ENCODE results near the gene SCAP. TPM values are rescaled to one million over a fixed set of nuclear protein-coding genes. Genes with fewer than 3 reads are reported as not detected.
"Not testable (repeated sequence)": the region's sequence is repeated elsewhere in the genome, so short reads cannot be mapped to it uniquely, and the experiment has no call there.

SCAP gene
- total RNA-seq, 1 donor from 2014 or later, result 43.1 TPM

DNA sequence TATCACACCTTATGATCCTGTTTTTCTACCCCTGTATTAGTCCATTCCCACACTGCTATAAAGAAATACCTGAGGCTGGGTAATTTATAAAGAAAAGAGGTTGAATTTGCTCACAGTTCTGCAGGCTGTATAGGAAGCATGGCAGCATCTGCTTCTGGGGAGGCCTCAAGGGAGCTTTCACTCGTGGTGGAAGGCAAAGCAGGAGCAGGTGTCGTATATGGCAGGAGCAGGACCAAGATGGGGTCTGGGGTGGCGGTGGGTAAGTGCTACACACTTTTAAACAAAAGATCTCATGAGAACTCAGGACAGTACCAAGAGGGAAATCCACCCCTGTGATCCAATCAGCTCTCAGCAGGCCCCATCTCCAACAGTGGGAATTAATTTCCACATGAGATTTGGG, 15.4 kb upstream of the SCAP start:
- TF ChIP-seq, protein P1, sequence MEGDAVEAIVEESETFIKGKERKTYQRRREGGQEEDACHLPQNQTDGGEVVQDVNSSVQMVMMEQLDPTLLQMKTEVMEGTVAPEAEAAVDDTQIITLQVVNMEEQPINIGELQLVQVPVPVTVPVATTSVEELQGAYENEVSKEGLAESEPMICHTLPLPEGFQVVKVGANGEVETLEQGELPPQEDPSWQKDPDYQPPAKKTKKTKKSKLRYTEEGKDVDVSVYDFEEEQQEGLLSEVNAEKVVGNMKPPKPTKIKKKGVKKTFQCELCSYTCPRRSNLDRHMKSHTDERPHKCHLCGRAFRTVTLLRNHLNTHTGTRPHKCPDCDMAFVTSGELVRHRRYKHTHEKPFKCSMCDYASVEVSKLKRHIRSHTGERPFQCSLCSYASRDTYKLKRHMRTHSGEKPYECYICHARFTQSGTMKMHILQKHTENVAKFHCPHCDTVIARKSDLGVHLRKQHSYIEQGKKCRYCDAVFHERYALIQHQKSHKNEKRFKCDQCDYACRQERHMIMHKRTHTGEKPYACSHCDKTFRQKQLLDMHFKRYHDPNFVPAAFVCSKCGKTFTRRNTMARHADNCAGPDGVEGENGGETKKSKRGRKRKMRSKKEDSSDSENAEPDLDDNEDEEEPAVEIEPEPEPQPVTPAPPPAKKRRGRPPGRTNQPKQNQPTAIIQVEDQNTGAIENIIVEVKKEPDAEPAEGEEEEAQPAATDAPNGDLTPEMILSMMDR (IDR thresholded peaks at IDR 0.05; ENCODE audit: borderline replicate concordance), result no peak
- intact Hi-C loops (cut with micrococcal nuclease), result no loop called here
- Histone ChIP-seq H3K27ac (replicated peaks) (no peak overlapping the region), H3K4me3 (no peak overlapping the region), H3K27me3 (ENCODE audit: low read depth) (no peaks in the 10 kb centered on the region), H3K4me1 (no peaks in the 10 kb centered on the region), H3K36me3 (peaks cover 19% of the 10 kb centered on the region), H3K9me3 (replicated peaks) (no peaks in the 10 kb centered on the region)
- no peak for DNase-seq

GRCh38 chr3:47487265-47487664, 11.5 kb upstream of the SCAP start:
- Histone ChIP-seq H3K4me1 (no peaks in the 10 kb centered on the region), H3K4me3 (no peak overlapping the region), H3K36me3 (peaks cover 6% of the 10 kb centered on the region), H3K9me3 (replicated peaks) (no peaks in the 10 kb centered on the region), H3K27me3 (ENCODE audit: low read depth) (no peaks in the 10 kb centered on the region), H3K27ac (replicated peaks) (no peak overlapping the region)
- intact Hi-C loops (cut with micrococcal nuclease), result no loop called here
- TF ChIP-seq, protein P1 (IDR thresholded peaks at IDR 0.05; ENCODE audit: borderline replicate concordance), result no peak
- no peak for DNase-seq

- intact Hi-C loops (cut with micrococcal nuclease), result no loop called here
- TF ChIP-seq, protein P1 (IDR thresholded peaks at IDR 0.05; ENCODE audit: borderline replicate concordance), result no peak
- Histone ChIP-seq H3K36me3 (peaks cover 6% of the 10 kb centered on the region), H3K27ac (replicated peaks) (no peak overlapping the region), H3K4me1 (no peaks in the 10 kb centered on the region), H3K4me3 (no peak overlapping the region), H3K27me3 (ENCODE audit: low read depth) (no peaks in the 10 kb centered on the region), H3K9me3 (replicated peaks) (no peaks in the 10 kb centered on the region)
- no peak for DNase-seq
These were observed 10.1 kb upstream of the SCAP start for GRCh38 chr3:47485812-47486211.

- Histone ChIP-seq H3K27ac (replicated peaks) (no peak overlapping the region), H3K27me3 (ENCODE audit: low read depth) (no peaks in the 10 kb centered on the region), H3K36me3 (peaks cover 1% of the 10 kb centered on the region), H3K9me3 (replicated peaks) (no peaks in the 10 kb centered on the region), H3K4me1 (no peaks in the 10 kb centered on the region), H3K4me3 (no peak overlapping the region)
- DNase-seq, result no peak
- TF ChIP-seq, protein P1 (IDR thresholded peaks at IDR 0.05; ENCODE audit: borderline replicate concordance), result no peak
- intact Hi-C loops (cut with micrococcal nuclease), result no loop called here
These were observed 6.6 kb upstream of the SCAP start for GRCh38 chr3:47482366-47482765.

DNA sequence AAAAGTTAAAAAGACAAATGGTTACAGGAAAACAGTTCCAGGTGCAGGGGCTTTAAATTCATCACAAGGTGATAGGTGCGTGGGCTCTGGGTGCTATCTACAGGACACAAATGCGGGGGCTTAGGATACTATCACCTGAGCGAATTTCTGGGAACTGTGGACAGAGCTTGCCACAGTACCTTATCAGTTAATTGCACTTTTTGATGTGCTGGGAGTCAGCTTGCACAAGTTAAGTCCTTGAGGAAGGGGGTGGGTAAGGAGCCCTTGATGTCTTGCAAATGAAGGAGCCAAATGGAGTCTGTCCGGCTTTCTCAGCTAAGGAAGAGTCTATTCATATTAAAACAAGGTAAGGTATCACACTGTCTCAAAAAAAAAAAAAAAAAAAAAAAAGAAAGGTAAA, 6.0 kb upstream of the SCAP start:
- H3K27ac ChIP-seq (replicated peaks); H3K27me3 ChIP-seq (ENCODE audit: low read depth); intact Hi-C loops (cut with micrococcal nuclease); H3K4me3 ChIP-seq; H3K4me1 ChIP-seq; H3K9me3 ChIP-seq (replicated peaks); DNase-seq; H3K36me3 ChIP-seq: not testable (repeated sequence)

DNA sequence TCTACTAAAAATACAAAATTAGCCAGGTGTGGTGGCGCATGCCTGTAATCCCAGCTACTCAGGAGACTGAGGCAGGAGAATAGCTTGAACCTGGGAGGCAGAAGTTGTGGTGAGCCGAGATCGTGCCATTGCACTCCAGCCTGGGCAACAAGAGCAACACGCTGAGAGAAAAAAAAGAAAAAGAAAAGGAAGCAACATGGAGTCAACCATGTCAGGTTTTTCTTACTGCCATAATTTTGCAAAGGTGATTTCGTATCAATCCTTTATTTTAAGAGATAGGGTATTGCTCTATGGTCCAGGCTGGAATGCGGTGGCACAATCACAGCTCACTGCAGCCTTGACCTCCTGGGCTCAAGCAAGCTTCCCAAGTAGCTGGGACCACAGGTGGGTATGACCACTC, 4.5 kb upstream of the SCAP start:
- H3K27ac ChIP-seq (replicated peaks); H3K36me3 ChIP-seq; DNase-seq; intact Hi-C loops (cut with micrococcal nuclease); H3K27me3 ChIP-seq (ENCODE audit: low read depth); H3K4me3 ChIP-seq; H3K9me3 ChIP-seq (replicated peaks): not testable (repeated sequence)
- H3K4me1 ChIP-seq, result peaks cover 16% of the 10 kb centered on the region

DNA sequence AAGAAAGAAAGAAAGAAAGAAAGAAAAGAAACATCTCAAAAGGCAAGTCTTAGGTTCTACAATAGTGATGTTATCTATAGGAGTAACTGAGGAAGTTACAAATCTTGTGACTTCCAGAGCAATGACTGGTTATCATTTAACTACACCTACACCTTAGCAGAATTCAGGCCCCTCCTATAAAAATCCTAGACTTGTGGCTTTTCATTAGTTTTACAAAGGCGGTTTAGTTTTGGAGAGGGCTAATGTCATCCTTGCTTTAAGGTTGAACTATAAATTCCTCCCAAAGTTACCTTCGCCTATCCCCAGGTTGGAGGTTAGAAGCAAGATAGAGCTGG, 4.1 kb upstream of the SCAP start:
- Histone ChIP-seq H3K9me3 (replicated peaks) (no peaks in the 10 kb centered on the region), H3K27me3 (ENCODE audit: low read depth) (no peaks in the 10 kb centered on the region), H3K4me3 (no peak overlapping the region), H3K4me1 (peaks cover 21% of the 10 kb centered on the region), H3K27ac (replicated peaks) (no peak overlapping the region), H3K36me3 (no peaks in the 10 kb centered on the region)
- DNase-seq, result no peak
- intact Hi-C loops (cut with micrococcal nuclease), result no loop called here
- TF ChIP-seq, protein P1 (IDR thresholded peaks at IDR 0.05; ENCODE audit: borderline replicate concordance), result no peak

Measured in left ventricle myocardium inferior (tissue), 1 donor.